Calu3 (cell line): ENCODE results near the gene DUOXA1. TPM values are rescaled to one million over a fixed set of nuclear protein-coding genes. Genes with fewer than 3 reads are reported as not detected.
"Not testable (repeated sequence)": the region's sequence is repeated elsewhere in the genome, so short reads cannot be mapped to it uniquely, and the experiment has no call there.

Experiments used
- BruUV-seq: library from RNA; stranded (reverse); fragments of 400-500 nt; replicated peaks from 2 replicates; lab custom pipeline; 2021; lab: Mats Ljungman, UMichigan
- CTCF ChIA-PET: fragments of 300-600 bp; sonication (Branson Sonifier 250); formaldehyde crosslinking; loops from one replicate; lab custom pipeline; 2022; ENCODE audit warnings: antibody characterized with exemption; lab: Charles Lee
- DNase-seq: peaks from one replicate; pipeline ENCODE4 v3.0.0; 2022
- H3K27ac Mint-ChIP-seq: one replicate; pipeline ENCODE4 v1.8.0; 2022; ENCODE audit warnings: mixed read lengths; ENCODE audit not compliant: unreplicated experiment
- H3K27me3 Mint-ChIP-seq: one replicate; pipeline ENCODE4 v1.8.0; 2022; ENCODE audit warnings: mixed read lengths; ENCODE audit not compliant: unreplicated experiment
- H3K36me3 Mint-ChIP-seq: one replicate; pipeline ENCODE4 v1.8.0; 2022; ENCODE audit warnings: mild to moderate bottlenecking, moderate library complexity, mixed read lengths; ENCODE audit not compliant: insufficient read depth, unreplicated experiment
- H3K4me1 Mint-ChIP-seq: one replicate; pipeline ENCODE4 v1.8.0; 2022; ENCODE audit warnings: mild to moderate bottlenecking, low read depth, mixed read lengths; ENCODE audit not compliant: unreplicated experiment
- H3K4me3 Mint-ChIP-seq: one replicate; pipeline ENCODE4 v1.8.0; 2022; ENCODE audit warnings: mild to moderate bottlenecking, low read depth, moderate library complexity, mixed read lengths; ENCODE audit not compliant: unreplicated experiment
- H3K9me3 Mint-ChIP-seq: one replicate; pipeline ENCODE4 v1.8.0; 2022; ENCODE audit warnings: low read depth, mixed read lengths; ENCODE audit not compliant: unreplicated experiment
- intact Hi-C: fragments of 100-400 bp; cut with micrococcal nuclease; formaldehyde crosslinking; loops from one replicate; pipeline ENCODE4 v1.10.0; 2022; ENCODE audit not compliant: unreplicated experiment
- total RNA-seq: library from RNA; stranded (reverse); gene quantifications from 2 replicates; pipeline ENCODE4 v1.2.3, GENCODE V29; 2022

Gene DUOXA1
- total RNA-seq, 1 experiment from 2014 or later = not detected

DNA sequence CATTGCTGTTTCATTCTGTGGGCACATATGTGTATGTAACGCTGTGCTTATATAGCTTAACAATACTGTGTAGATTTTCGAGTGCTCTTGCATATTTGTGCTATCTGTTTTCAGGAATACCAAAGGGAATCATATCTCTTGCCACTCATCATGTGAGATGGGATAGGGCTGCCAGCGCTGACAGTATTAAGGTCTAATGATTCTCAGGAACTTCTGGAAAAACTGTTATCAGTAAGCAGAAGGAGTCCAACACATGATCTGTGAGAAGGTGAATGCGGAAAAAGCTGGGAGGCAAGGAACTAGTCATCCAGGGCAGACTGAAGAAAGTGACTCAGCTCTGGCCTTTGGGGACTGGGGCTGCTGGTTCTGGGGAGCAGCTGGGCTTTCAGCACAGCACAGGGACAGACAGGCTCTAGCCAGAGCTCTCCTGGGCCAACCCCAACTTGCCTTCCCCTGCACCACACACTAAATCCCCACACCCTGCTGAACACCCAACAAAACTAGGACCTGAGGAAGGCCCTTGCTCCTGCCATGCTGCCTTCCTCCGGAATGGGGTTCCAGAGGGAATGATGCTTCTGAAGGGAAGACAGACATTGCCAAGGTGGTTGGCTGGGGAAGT lies 49.9 kb downstream of the DUOXA1 start:
- peaks cover 19% of the 10 kb centered on the region for H3K27me3 Mint-ChIP-seq
- H3K27ac Mint-ChIP-seq, H3K4me1 Mint-ChIP-seq, BruUV-seq, H3K9me3 Mint-ChIP-seq, intact Hi-C loops, H3K36me3 Mint-ChIP-seq, H3K4me3 Mint-ChIP-seq, DNase-seq: not testable (repeated sequence)
- CTCF ChIA-PET = interaction anchor here (0.7 kb wide), 1 partner anchor 39 kb away, joined by 3 read pairs; no protein-coding TSS in a partner anchor

DNA sequence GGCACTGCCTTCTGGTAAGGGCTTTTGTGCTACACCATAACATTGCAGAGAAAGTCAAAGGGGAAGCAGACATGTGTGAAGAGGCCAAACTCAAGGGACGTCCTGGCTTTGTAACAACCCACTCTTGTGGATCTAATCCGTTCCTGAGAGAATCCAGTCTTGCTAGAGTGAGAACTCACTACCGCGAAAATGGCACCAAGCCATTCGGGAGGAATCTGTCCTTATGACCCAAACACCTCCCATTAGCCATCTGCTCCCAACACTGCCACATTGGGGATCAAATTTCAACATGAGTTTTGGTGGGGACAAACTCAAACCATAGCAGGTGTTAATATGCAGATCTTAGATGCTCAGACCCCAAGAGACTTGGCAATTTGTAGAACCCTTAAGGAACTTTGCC lies 50.5 kb downstream of the DUOXA1 start:
- H3K27me3 Mint-ChIP-seq = peaks cover 14% of the 10 kb centered on the region
- intact Hi-C loops, H3K4me3 Mint-ChIP-seq, CTCF ChIA-PET, H3K4me1 Mint-ChIP-seq, H3K36me3 Mint-ChIP-seq, DNase-seq, BruUV-seq, H3K9me3 Mint-ChIP-seq, H3K27ac Mint-ChIP-seq: not testable (repeated sequence)

- CTCF ChIA-PET, DNase-seq, H3K27me3 Mint-ChIP-seq, H3K4me1 Mint-ChIP-seq, intact Hi-C loops, BruUV-seq, H3K36me3 Mint-ChIP-seq, H3K9me3 Mint-ChIP-seq, H3K4me3 Mint-ChIP-seq, H3K27ac Mint-ChIP-seq: not testable (repeated sequence)
Measured at GRCh38 chr15:45077391-45077790, 52.3 kb downstream of the DUOXA1 start.

- H3K27ac Mint-ChIP-seq, BruUV-seq, CTCF ChIA-PET, H3K36me3 Mint-ChIP-seq, H3K27me3 Mint-ChIP-seq, intact Hi-C loops, H3K9me3 Mint-ChIP-seq, H3K4me3 Mint-ChIP-seq, H3K4me1 Mint-ChIP-seq, DNase-seq: not testable (repeated sequence)
Measured at GRCh38 chr15:45075440-45076320, 54.0 kb downstream of the DUOXA1 start.

DNA sequence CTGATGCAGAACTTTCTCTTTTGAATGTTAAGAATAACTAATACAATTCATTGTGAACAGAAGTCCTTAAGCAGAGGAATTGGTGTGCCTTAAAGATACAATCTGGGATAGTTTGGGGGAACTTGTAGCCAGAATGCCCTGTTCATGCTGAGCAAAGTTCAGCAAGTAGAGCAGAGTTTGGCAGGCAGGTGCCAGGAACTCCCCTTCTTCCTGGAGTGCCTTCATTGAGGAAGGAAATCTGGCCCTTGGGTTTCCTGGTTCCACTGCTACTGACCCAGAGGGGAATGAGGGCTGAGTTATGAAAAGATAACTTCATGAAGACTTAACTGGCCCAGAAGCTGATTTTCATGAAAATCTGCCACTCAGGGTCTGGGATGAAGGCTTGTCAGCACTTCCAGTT lies 56.1 kb downstream of the DUOXA1 start:
- H3K4me3 Mint-ChIP-seq, H3K27me3 Mint-ChIP-seq, H3K4me1 Mint-ChIP-seq, BruUV-seq, H3K27ac Mint-ChIP-seq, DNase-seq, intact Hi-C loops, H3K9me3 Mint-ChIP-seq, H3K36me3 Mint-ChIP-seq, CTCF ChIA-PET: not testable (repeated sequence)

- BruUV-seq, H3K27ac Mint-ChIP-seq, H3K27me3 Mint-ChIP-seq, CTCF ChIA-PET, H3K4me1 Mint-ChIP-seq, H3K36me3 Mint-ChIP-seq, H3K9me3 Mint-ChIP-seq, intact Hi-C loops, H3K4me3 Mint-ChIP-seq, DNase-seq: not testable (repeated sequence)
Measured at GRCh38 chr15:45069942-45070360, 59.7 kb downstream of the DUOXA1 start.

Other genes with a start within 250 kb of the DUOXA1 start
- not detected in 2 replicates for gene TERB2, start 173.2 kb downstream of the DUOXA1 start, total RNA-seq
- 39.1 and 42.1 TPM in 2 replicates for gene SORD, start 106.7 kb downstream of the DUOXA1 start, total RNA-seq
- 0.21 and 1.2 TPM in 2 replicates for gene DUOX2, start 15.7 kb downstream of the DUOXA1 start, total RNA-seq
- 0.34 TPM in 1 of 2 replicates, not detected in the other for gene DUOXA2, start 15.6 kb downstream of the DUOXA1 start, total RNA-seq
- 1.2 and 1.4 TPM in 2 replicates for gene DUOX1, start 115 bp upstream of the DUOXA1 start, total RNA-seq
- gene SHF, start 58.1 kb upstream of the DUOXA1 start, total RNA-seq = 6.0 and 7.3 TPM in 2 replicates
- not detected in 2 replicates for gene SLC28A2, start 122.4 kb upstream of the DUOXA1 start, total RNA-seq
- gene GATM, start 248.7 kb upstream of the DUOXA1 start, total RNA-seq = 4.1 and 4.2 TPM in 2 replicates